H1 (cell line): Measurements from ENCODE around the gene SPINDOC.

Source experiments
- JUND ChIP-seq: IDR thresholded peaks from 2 replicates; pipeline ENCODE4 v1.6.1; 2011; ENCODE audit warnings: mild to moderate bottlenecking, improper control_type of control experiment, low read length
- TF ChIP-seq, protein P1 (sequence below), 3 experiments: IDR thresholded peaks; 1 replicate in 2 of 3; 2 replicates in 1 of 3; pipeline versions ENCODE4 v1.5.1 to v1.6.1; 2011; ENCODE audit warnings: low read length in 3 of 3, mild to moderate bottlenecking in 3 of 3, inconsistent platforms in 2 of 3, low read depth in 1 of 3, moderate library complexity in 1 of 3; ENCODE audit not compliant: insufficient read depth in 1 of 3; ENCODE audit errors: control extremely low read depth in 1 of 3
- TF ChIP-seq, protein P2 (sequence below): IDR thresholded peaks from 2 replicates; pipeline ENCODE4 v1.6.1; 2011; ENCODE audit warnings: low read length, improper control_type of control experiment

DNA sequence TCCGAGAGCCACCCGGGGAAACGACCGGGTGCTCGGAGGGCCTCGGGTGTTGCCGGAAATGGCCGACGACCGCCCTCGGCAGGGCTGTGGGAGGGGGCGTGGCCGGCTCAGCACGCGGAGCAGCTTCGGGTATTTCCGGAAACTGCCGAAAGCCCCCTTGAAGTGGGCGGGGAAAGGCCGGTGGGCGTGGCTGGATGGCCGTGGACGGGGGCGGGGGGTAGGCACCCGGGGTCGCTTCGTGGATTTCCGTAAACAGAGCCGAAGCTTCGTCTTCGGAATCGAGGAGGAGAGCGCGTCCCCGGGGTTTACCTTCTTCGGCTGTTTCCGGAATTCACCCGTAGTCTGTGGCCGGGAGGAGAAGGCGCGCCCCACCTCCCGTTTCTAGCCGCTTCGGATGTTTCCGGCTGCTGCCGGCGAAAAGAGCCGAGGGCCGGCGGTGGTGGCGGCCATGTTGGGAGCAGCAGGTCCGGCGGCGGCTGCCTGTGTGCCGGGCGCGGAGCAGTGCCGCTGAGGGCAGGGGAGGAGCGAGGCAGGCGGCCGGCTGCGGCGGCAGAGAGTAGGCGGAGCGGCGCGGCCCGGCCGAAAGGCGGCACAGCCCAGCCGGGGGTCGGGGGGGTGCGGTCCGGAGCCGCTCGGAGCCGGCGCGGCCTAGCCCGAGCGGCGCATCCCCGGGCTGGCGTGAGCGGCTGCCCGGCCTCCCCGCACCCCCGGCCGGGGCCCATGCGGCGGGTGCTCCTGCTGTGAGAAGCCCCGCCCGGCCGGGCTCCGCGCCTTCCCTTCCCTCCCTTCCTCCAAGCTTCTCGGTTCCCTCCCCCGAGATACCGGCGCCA is 25.6 kb downstream of the SPINDOC start, which contains the start of gene MARK2:
- TF ChIP-seq JUND, result no peak
- TF ChIP-seq, protein P1, sequence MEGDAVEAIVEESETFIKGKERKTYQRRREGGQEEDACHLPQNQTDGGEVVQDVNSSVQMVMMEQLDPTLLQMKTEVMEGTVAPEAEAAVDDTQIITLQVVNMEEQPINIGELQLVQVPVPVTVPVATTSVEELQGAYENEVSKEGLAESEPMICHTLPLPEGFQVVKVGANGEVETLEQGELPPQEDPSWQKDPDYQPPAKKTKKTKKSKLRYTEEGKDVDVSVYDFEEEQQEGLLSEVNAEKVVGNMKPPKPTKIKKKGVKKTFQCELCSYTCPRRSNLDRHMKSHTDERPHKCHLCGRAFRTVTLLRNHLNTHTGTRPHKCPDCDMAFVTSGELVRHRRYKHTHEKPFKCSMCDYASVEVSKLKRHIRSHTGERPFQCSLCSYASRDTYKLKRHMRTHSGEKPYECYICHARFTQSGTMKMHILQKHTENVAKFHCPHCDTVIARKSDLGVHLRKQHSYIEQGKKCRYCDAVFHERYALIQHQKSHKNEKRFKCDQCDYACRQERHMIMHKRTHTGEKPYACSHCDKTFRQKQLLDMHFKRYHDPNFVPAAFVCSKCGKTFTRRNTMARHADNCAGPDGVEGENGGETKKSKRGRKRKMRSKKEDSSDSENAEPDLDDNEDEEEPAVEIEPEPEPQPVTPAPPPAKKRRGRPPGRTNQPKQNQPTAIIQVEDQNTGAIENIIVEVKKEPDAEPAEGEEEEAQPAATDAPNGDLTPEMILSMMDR (IDR thresholded peaks at IDR 0.05; ENCODE audit: control extremely low read depth in 1 of 3, insufficient read depth in 1 of 3, low read depth in 1 of 3, low read length in 3 of 3), result no peak
- TF ChIP-seq, protein P2, sequence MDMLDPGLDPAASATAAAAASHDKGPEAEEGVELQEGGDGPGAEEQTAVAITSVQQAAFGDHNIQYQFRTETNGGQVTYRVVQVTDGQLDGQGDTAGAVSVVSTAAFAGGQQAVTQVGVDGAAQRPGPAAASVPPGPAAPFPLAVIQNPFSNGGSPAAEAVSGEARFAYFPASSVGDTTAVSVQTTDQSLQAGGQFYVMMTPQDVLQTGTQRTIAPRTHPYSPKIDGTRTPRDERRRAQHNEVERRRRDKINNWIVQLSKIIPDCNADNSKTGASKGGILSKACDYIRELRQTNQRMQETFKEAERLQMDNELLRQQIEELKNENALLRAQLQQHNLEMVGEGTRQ, result no peak
